ENCODE results near the gene FSTL4.

FSTL4 gene

GRCh38 chr5:133497608-133498348, 114.6 kb downstream of the FSTL4 start:
- H4K20me1 ChIP-seq (ENCODE audit: insufficient read depth, low read length) = no peaks in the 10 kb centered on the region
- H3K9ac ChIP-seq (ENCODE audit: low read length) = no peak overlapping the region
- H3K36me3 ChIP-seq (ENCODE audit: insufficient read depth, low read length) = no peaks in the 10 kb centered on the region
- H3K9me2 ChIP-seq (ENCODE audit: low read depth, low read length) = no peaks in the 10 kb centered on the region
- no peak overlapping the region for H3K27ac ChIP-seq (ENCODE audit: low read depth, low read length, poor library complexity, severe bottlenecking)
- no peaks in the 10 kb centered on the region for H3K9me3 ChIP-seq (ENCODE audit: low read length)
- H3K4me3 ChIP-seq (ENCODE audit: low read depth, low read length, poor library complexity, severe bottlenecking) = no peak overlapping the region
- H3K4me1 ChIP-seq (ENCODE audit: insufficient read depth, low read length, severe bottlenecking) = no peaks in the 10 kb centered on the region
- no peaks in the 10 kb centered on the region for H3K79me2 ChIP-seq (ENCODE audit: insufficient read depth, low read length)
- TF ChIP-seq EZH2 (IDR thresholded peaks at IDR 0.05; ENCODE audit: borderline replicate concordance, low read length) (no peak), CTCF (IDR thresholded peaks at IDR 0.05; ENCODE audit: low read length) (no peak)
- H3K4me2 ChIP-seq (ENCODE audit: low read length) = no peak overlapping the region
- no peak overlapping the region for H2AFZ ChIP-seq (ENCODE audit: low read length)
- no peaks in the 10 kb centered on the region for H3F3A ChIP-seq (ENCODE audit: insufficient read depth, low read length)
- no peaks in the 10 kb centered on the region for H3K27me3 ChIP-seq (ENCODE audit: insufficient read depth, low read length)

- no peak overlapping the region for H3K4me2 ChIP-seq (ENCODE audit: low read length)
- no peak overlapping the region for H3K27ac ChIP-seq (ENCODE audit: low read depth, low read length, poor library complexity, severe bottlenecking)
- no peak overlapping the region for H3K4me3 ChIP-seq (ENCODE audit: low read depth, low read length, poor library complexity, severe bottlenecking)
- no peaks in the 10 kb centered on the region for H3K9me2 ChIP-seq (ENCODE audit: low read depth, low read length)
- no peak overlapping the region for H2AFZ ChIP-seq (ENCODE audit: low read length)
- H3K79me2 ChIP-seq (ENCODE audit: insufficient read depth, low read length) = no peaks in the 10 kb centered on the region
- H3F3A ChIP-seq (ENCODE audit: insufficient read depth, low read length) = no peaks in the 10 kb centered on the region
- TF ChIP-seq CTCF (IDR thresholded peaks at IDR 0.05; ENCODE audit: low read length) (no peak), EZH2 (IDR thresholded peaks at IDR 0.05; ENCODE audit: borderline replicate concordance, low read length) (no peak)
- no peaks in the 10 kb centered on the region for H4K20me1 ChIP-seq (ENCODE audit: insufficient read depth, low read length)
- no peaks in the 10 kb centered on the region for H3K36me3 ChIP-seq (ENCODE audit: insufficient read depth, low read length)
- no peak overlapping the region for H3K9ac ChIP-seq (ENCODE audit: low read length)
- no peaks in the 10 kb centered on the region for H3K9me3 ChIP-seq (ENCODE audit: low read length)
- H3K4me1 ChIP-seq (ENCODE audit: insufficient read depth, low read length, severe bottlenecking) = no peaks in the 10 kb centered on the region
- H3K27me3 ChIP-seq (ENCODE audit: insufficient read depth, low read length) = no peaks in the 10 kb centered on the region
Observed at GRCh38 chr5:133496631-133497030, 115.7 kb downstream of the FSTL4 start.

GRCh38 chr5:133494923-133495246, 117.5 kb downstream of the FSTL4 start:
- no peak overlapping the region for H3K27ac ChIP-seq (ENCODE audit: low read depth, low read length, poor library complexity, severe bottlenecking)

More at GRCh38 chr5:133494923-133495246, 117.5 kb downstream of the FSTL4 start:
- Histone ChIP-seq H3K27me3 (ENCODE audit: insufficient read depth, low read length) (0 out of 2 replicates have a peak, but pooled peaks cover 3% of the 10 kb centered on the region), H3K4me1 (ENCODE audit: insufficient read depth, low read length, severe bottlenecking) (no peaks in the 10 kb centered on the region), H3K9ac (ENCODE audit: low read length) (no peak overlapping the region), H3F3A (ENCODE audit: insufficient read depth, low read length) (no peaks in the 10 kb centered on the region), H3K9me2 (ENCODE audit: low read depth, low read length) (no peaks in the 10 kb centered on the region), H4K20me1 (ENCODE audit: insufficient read depth, low read length) (no peaks in the 10 kb centered on the region), H3K4me2 (ENCODE audit: low read length) (no peak overlapping the region), H3K4me3 (ENCODE audit: low read depth, low read length, poor library complexity, severe bottlenecking) (no peak overlapping the region), H3K36me3 (ENCODE audit: insufficient read depth, low read length) (no peaks in the 10 kb centered on the region; the same call in 1 of the 2 replicates), H3K79me2 (ENCODE audit: insufficient read depth, low read length) (no peaks in the 10 kb centered on the region), H2AFZ (ENCODE audit: low read length) (no peak overlapping the region), H3K9me3 (ENCODE audit: low read length) (peaks cover 5% of the 10 kb centered on the region; the same call in 1 of the 2 replicates)
- no peak for TF ChIP-seq CTCF (IDR thresholded peaks at IDR 0.05; ENCODE audit: low read length)
- no peak for TF ChIP-seq EZH2 (IDR thresholded peaks at IDR 0.05; ENCODE audit: borderline replicate concordance, low read length)
